HEK293 (cell line): ENCODE measurements around the gene RPS6KC1.

Experiments used
- IKZF3 ChIP-seq: fragments of 450-650 bp; IDR thresholded peaks from 2 replicates; pipeline ENCODE4 v1.5.0; 2018; ENCODE audit warnings: missing biosample characterization, mild to moderate bottlenecking, missing genetic modification characterization, moderate library complexity
- KLF16 ChIP-seq: fragments of 450-650 bp; formaldehyde crosslinking; IDR thresholded peaks from 2 replicates; pipeline ENCODE4 v1.5.1; 2017; ENCODE audit warnings: missing biosample characterization, missing genetic modification characterization
- OSR2 ChIP-seq: fragments of 450-650 bp; formaldehyde crosslinking; IDR thresholded peaks from 2 replicates; pipeline ENCODE4 v1.5.1; 2016; ENCODE audit warnings: missing biosample characterization, missing genetic modification characterization
- TCF7L2 ChIP-seq: IDR thresholded peaks from 2 replicates; pipeline ENCODE4 v1.6.1; 2011; ENCODE audit warnings: low read depth, mild to moderate bottlenecking, inconsistent platforms, low read length, moderate library complexity, borderline replicate concordance
- ZNF175 ChIP-seq: fragments of 450-650 bp; formaldehyde crosslinking; IDR thresholded peaks from 2 replicates; pipeline ENCODE4 v1.5.1; 2016; ENCODE audit warnings: missing biosample characterization, missing genetic modification characterization
- ZNF302 ChIP-seq: fragments of 450-650 bp; formaldehyde crosslinking; IDR thresholded peaks from 2 replicates; pipeline ENCODE4 v1.5.1; 2016; ENCODE audit warnings: missing biosample characterization, missing genetic modification characterization, low read depth
- ZNF530 ChIP-seq: fragments of 450-650 bp; formaldehyde crosslinking; IDR thresholded peaks from 2 replicates; pipeline ENCODE4 v1.5.1; 2016; ENCODE audit warnings: low read depth, missing biosample characterization, missing genetic modification characterization
- ZNF76 ChIP-seq: fragments of 450-650 bp; formaldehyde crosslinking; IDR thresholded peaks from 2 replicates; pipeline ENCODE4; 2016; ENCODE audit warnings: low read depth, missing biosample characterization, missing genetic modification characterization, borderline replicate concordance
- ZNF791 ChIP-seq: fragments of 450-650 bp; formaldehyde crosslinking; IDR thresholded peaks from 2 replicates; pipeline ENCODE4 v1.5.1; 2016; ENCODE audit warnings: missing biosample characterization, missing genetic modification characterization
- ZXDB ChIP-seq: fragments of 450-650 bp; formaldehyde crosslinking; IDR thresholded peaks from 2 replicates; pipeline ENCODE4 v1.5.1; 2016; ENCODE audit warnings: missing biosample characterization, missing genetic modification characterization
- TF ChIP-seq, protein P1 (sequence below): fragments of 450-650 bp; formaldehyde crosslinking; IDR thresholded peaks from 2 replicates; pipeline ENCODE4 v1.5.1; 2016; ENCODE audit warnings: missing biosample characterization, missing genetic modification characterization
- TF ChIP-seq, protein P2 (sequence below): fragments of 450-650 bp; formaldehyde crosslinking; IDR thresholded peaks from 2 replicates; pipeline ENCODE4 v1.5.1; 2017; ENCODE audit warnings: missing biosample characterization, mild to moderate bottlenecking, missing genetic modification characterization, moderate library complexity

DNA sequence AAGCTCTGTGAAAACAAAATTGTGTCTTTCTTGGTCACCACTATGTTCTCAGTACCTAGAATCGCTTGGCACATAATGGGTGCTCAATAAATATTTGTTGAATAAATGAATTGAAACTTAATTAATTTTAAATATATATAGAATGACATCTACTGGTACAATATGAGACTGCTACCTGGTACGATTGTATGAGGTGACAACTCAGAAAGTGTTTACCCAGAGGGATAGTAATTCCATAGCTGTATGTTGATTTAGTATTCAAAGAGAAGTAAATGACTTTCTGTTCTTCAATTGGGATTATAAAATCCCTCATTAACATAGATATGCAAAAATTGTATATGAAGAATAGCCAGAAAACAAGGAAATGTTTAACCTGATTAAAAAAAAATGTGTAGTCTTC lies 128.7 kb downstream of the RPS6KC1 start:
- no peak for TF ChIP-seq ZNF175 (tag by site-specific recombination)
- TF ChIP-seq, protein P1, sequence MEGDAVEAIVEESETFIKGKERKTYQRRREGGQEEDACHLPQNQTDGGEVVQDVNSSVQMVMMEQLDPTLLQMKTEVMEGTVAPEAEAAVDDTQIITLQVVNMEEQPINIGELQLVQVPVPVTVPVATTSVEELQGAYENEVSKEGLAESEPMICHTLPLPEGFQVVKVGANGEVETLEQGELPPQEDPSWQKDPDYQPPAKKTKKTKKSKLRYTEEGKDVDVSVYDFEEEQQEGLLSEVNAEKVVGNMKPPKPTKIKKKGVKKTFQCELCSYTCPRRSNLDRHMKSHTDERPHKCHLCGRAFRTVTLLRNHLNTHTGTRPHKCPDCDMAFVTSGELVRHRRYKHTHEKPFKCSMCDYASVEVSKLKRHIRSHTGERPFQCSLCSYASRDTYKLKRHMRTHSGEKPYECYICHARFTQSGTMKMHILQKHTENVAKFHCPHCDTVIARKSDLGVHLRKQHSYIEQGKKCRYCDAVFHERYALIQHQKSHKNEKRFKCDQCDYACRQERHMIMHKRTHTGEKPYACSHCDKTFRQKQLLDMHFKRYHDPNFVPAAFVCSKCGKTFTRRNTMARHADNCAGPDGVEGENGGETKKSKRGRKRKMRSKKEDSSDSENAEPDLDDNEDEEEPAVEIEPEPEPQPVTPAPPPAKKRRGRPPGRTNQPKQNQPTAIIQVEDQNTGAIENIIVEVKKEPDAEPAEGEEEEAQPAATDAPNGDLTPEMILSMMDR (tag by site-specific recombination): no peak
- TF ChIP-seq ZNF76 (tag by site-specific recombination): no peak
- TF ChIP-seq KLF16 (tag by site-specific recombination): no peak
- no peak for TF ChIP-seq ZNF302 (tag by site-specific recombination)
- TF ChIP-seq OSR2 (tag by site-specific recombination): no peak
- TF ChIP-seq, protein P2, sequence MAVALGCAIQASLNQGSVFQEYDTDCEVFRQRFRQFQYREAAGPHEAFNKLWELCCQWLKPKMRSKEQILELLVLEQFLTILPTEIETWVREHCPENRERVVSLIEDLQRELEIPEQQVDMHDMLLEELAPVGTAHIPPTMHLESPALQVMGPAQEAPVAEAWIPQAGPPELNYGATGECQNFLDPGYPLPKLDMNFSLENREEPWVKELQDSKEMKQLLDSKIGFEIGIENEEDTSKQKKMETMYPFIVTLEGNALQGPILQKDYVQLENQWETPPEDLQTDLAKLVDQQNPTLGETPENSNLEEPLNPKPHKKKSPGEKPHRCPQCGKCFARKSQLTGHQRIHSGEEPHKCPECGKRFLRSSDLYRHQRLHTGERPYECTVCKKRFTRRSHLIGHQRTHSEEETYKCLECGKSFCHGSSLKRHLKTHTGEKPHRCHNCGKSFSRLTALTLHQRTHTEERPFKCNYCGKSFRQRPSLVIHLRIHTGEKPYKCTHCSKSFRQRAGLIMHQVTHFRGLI (tag by site-specific recombination): no peak
- no peak for TF ChIP-seq ZNF791 (tag by site-specific recombination)
- TF ChIP-seq ZXDB (tag by site-specific recombination): no peak
- no peak for TF ChIP-seq ZNF530
- TF ChIP-seq IKZF3 (tag by site-specific recombination): no peak
- no peak for TF ChIP-seq TCF7L2
